NCI-H2171 treated with DMSO at 0.1 percent for 48 hours (cell line): ENCODE measurements around the gene SFRP2.
A peak's percentile ranks its signal among the peaks of the same experiment; 100 is the strongest.

Experiments used
- DNase-seq: peaks from one replicate; lab custom pipeline; 2025; lab: John Stamatoyannopoulos, UW

The SFRP2 gene

GRCh38 chr4:153766758-153767157 is 22.1 kb downstream of the SFRP2 start:
- no peak for DNase-seq

GRCh38 chr4:153765894-153766293 is 23.0 kb downstream of the SFRP2 start:
- DNase-seq: no peak

- no peak for DNase-seq
Observed at GRCh38 chr4:153764601-153765368, 24.1 kb downstream of the SFRP2 start.

- DNase-seq: no peak
Observed at GRCh38 chr4:153763404-153763803, 25.5 kb downstream of the SFRP2 start.

GRCh38 chr4:153759407-153760316 is 29.2 kb downstream of the SFRP2 start, which contains the start of gene RNF175:
TSS of gene RNF175 (minus strand) at chr4:153760024. CDS start at chr4:153759862, 162 bp downstream.
- DNase-seq: no peak

DNA sequence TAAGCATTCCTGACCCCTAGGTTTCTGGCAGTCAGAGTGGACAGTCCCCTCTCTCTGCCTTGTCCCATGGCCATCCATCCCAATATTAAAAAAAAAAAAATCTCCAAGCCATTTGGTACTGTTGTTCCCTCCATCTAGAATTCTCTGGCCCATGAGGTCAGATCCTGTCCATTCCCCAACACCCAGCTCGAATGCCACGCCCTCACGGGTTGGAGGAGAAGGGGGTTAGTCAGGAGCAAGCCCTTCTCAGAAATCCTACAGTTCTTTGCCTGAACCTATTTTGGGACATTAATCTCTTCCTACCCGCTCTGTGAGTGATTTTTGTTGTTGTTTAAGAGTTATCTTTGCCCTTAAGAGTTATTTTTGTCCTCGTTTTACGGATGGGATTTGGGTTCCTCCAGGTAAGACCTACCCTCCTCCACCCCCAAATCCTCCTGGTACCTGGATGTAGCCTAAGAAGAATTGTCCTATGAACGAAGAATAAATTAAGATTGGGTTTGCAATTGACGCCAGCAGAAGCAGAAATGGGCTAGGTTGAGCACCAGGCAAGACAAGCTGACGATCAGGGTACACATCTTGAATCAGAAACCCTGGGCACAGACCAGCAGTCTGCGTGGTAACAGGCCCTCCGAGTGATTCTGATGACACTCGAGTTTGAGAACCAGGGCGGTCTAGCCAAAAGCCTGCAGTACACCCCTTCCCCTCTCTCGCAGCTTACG is 30.0 kb downstream of the SFRP2 start:
- DNase-seq: no peak

DNA sequence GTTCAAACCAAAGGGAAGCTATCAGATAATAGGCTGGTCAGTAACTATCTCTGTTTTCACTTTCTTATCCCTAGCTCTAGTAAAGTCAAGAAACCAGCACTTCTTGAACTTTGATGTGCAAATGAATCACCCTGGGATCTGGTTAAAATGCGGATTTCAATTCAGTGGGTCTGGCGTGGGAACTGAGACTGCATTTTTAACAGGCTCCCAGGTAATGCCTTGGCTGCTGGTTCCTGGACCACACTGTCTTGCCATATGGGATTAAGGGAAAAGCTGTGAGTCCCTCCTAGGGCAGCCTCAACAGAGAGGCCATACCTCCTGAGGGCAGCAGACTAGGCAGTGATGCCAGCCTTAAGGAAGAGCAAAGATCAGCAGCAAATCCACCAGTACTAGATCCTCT is 30.7 kb downstream of the SFRP2 start:
- DNase-seq: no peak

- no peak for DNase-seq
Observed at GRCh38 chr4:153757407-153757806, 31.5 kb downstream of the SFRP2 start.

GRCh38 chr4:153755186-153755585 is 33.7 kb downstream of the SFRP2 start:
- DNase-seq: no peak

DNA sequence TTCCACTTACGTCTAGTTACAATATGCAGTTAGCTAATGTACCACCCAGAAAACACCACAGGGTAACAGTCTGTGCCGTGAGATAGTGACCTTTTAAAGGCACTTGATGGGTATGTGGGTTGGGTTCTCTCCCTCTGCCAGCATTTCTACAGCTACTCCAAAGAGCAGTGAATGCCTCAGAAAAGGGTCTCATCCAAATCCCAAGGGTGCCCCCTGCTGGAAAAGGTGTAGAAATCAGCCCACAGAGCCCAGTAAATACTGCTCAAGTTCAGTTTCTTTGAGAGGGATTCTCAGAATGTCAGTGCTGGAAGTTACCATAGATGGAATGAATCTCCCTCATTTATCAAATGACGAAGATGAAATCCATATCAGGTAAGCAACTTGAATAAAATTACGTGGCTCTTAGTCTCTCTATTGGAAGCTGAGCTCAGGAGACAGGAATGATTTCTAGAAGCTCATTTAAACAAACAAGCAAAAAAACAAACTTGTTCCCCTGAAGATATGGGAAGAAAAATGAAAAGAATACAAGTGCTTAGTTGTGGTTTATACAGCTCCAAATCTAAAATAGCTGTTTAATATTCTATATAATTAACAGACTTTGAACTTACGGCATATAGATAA is 38.6 kb downstream of the SFRP2 start:
- peak; percentile 28 for DNase-seq

DNA sequence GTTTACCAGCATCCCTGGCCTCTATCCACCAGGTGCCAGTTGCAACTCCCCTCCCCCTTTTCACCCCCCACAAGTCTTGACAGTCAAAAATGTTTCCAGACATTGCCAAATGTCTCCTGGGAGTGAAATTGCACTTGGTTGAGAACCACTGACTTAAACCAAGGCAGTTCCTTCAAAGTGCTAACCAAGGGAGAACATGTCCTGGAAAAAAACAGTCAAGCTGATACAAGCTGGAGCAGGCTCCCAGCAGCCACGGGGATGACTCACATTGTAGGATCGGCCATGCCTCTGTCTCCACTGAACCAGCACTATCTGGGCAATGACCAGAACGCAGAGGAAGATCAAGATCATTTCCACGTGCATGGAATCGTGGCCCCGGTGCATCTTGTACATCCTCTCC is 40.5 kb downstream of the SFRP2 start:
- no peak for DNase-seq

- no peak for DNase-seq
Observed at GRCh38 chr4:153747406-153747955, 41.4 kb downstream of the SFRP2 start.

DNA sequence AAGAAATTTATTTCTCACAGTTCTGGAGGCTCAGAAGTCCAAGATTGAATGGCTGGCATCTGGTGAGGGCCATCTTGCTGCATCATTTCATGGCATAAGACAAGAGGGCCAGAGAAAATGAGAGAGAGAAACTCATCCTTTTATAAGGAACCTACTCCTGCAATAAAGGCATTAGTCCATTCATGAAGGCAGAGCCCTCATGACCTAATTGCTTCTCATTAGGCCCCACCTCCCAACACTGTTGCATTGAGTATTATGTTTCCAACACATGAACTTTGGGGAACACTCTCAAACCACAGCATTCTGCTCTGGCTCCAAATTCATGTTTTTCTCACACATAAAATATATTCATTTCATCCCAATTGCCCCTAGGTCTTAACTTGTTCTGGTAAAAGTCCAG is 43.2 kb downstream of the SFRP2 start:
- no peak for DNase-seq

DNA sequence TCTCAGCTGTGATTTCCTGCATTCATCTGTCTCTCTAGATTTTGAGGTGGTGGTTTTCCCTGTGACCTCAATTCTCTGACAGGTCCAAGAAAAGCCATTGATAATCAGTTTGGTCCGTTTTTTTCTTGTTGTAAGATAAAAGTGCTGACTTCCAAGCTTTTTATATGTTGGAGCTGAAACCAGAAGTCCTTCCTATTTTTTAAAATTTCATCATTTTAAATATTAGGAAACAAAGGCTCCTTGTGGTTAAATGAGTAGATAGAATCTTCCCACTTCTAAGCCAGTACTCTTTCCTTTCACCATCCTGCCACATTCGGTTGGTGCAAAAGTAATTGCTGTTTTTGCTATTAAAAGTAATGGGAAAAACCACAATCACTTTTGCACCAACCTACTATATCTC is 47.3 kb downstream of the SFRP2 start:
- no peak for DNase-seq

- no peak for DNase-seq
Observed at GRCh38 chr4:153735906-153736461, 52.9 kb downstream of the SFRP2 start.

GRCh38 chr4:153733751-153734448 is 55.0 kb downstream of the SFRP2 start:
- no peak for DNase-seq

DNA sequence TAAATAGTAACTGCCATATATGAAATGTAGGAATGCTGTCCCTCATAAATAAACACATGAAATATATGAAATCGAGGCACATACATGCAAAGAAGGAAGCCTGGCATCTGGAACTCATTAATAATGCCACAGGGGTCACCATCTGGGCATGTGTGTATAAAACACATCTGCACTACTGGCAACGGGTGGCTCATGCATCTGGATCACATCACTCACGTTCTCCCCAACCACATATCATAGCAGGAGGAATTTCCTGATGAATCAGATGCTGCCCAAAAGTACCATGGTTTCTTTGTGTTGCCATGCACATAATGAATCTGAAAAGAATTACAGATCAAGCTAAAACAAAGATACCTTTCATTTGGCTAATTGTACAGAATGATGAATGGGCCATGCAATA is 57.6 kb downstream of the SFRP2 start:
- no peak for DNase-seq
